ENCODE data around the gene RNF152. TPM values are rescaled to one million over a fixed set of nuclear protein-coding genes. Genes with fewer than 3 reads are reported as not detected.

The RNF152 gene
- total and polyA plus RNA-seq, 2 of the 4 experiments (the other 2 are of a cell fraction), result 7.5 to 18.5 TPM

- peaks cover 7% of the 10 kb centered on the region for H3K36me3 ChIP-seq (ENCODE audit: control insufficient read depth, insufficient read depth, low read length)
- H4K8ac ChIP-seq (ENCODE audit: low read depth in 2 of 2, low read length in 2 of 2), result peak overlapping the region in 1 of 2 experiments; percentile 67; a peak in 1 of 4 replicates
- DNase-seq, result peak; percentile 64
- peaks cover 7% of the 10 kb centered on the region for H3K4me1 ChIP-seq (ENCODE audit: control insufficient read depth, insufficient read depth, low read length)
- H3K14ac ChIP-seq (replicated peaks; ENCODE audit: low read depth, low read length), result peak overlapping the region; percentile 88
- peak overlapping the region; percentile 87 for H3K9ac ChIP-seq (ENCODE audit: low read depth, low read length)
- BruUV-seq (replicated peaks), result no TSS peak
- no peak overlapping the region for H2AK5ac ChIP-seq (ENCODE audit: low read depth, low read length)
- no peak overlapping the region; the same call in 1 of the 2 replicates for H3K18ac ChIP-seq (ENCODE audit: low read depth, low read length)
- H2BK120ac ChIP-seq (ENCODE audit: low read depth, low read length), result peak overlapping the region; percentile 30; the same call in 1 of the 2 replicates
- no peaks in the 10 kb centered on the region for H3K9me3 ChIP-seq (ENCODE audit: control insufficient read depth, insufficient read depth, low read length)
- peak overlapping the region; percentile 95 for H3K4me3 ChIP-seq (ENCODE audit: insufficient read depth, low read depth, low read length)
- H3K23ac ChIP-seq (ENCODE audit: low read depth, low read length), result no peak overlapping the region
- peak overlapping the region; percentile 58; the same call in 1 of the 2 replicates for H4K91ac ChIP-seq (ENCODE audit: insufficient read depth, low read depth, low read length)
- POLR2A ChIA-PET (ENCODE audit: unreplicated experiment), result interaction anchor here (0.5 to 0.6 kb wide), 2 partner anchors 257 to 383 kb away, joined by 3 to 8 read pairs; no protein-coding TSS in a partner anchor
- peak overlapping the region; percentile 77 for H2BK5ac ChIP-seq (ENCODE audit: low read depth, low read length, poor library complexity, severe bottlenecking)
- H3K9me1 ChIP-seq (ENCODE audit: insufficient read depth, low read length), result no peaks in the 10 kb centered on the region; the same call in 1 of the 2 replicates
- in situ Hi-C loops (cut with MboI; ENCODE audit: low sequenced_read_pairs), result loop anchor here (10.0 kb wide), 1 partner anchor 319 kb away; no protein-coding TSS in a partner anchor
- TF ChIP-seq, protein P1, sequence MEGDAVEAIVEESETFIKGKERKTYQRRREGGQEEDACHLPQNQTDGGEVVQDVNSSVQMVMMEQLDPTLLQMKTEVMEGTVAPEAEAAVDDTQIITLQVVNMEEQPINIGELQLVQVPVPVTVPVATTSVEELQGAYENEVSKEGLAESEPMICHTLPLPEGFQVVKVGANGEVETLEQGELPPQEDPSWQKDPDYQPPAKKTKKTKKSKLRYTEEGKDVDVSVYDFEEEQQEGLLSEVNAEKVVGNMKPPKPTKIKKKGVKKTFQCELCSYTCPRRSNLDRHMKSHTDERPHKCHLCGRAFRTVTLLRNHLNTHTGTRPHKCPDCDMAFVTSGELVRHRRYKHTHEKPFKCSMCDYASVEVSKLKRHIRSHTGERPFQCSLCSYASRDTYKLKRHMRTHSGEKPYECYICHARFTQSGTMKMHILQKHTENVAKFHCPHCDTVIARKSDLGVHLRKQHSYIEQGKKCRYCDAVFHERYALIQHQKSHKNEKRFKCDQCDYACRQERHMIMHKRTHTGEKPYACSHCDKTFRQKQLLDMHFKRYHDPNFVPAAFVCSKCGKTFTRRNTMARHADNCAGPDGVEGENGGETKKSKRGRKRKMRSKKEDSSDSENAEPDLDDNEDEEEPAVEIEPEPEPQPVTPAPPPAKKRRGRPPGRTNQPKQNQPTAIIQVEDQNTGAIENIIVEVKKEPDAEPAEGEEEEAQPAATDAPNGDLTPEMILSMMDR (conservative IDR thresholded peaks at IDR 0.05; ENCODE audit: low read depth, low read length), result peak; percentile 54
- peak; percentile 76 for TF ChIP-seq POLR2A (IDR thresholded peaks at IDR 0.05; ENCODE audit: low read depth, low read length)
- TF ChIP-seq RAD21 (IDR thresholded peaks at IDR 0.05; ENCODE audit: low read length), result peak; percentile 60
- no peak for TF ChIP-seq CHD1 (IDR thresholded peaks at IDR 0.05; ENCODE audit: low read depth, low read length)
- TF ChIP-seq MAZ (IDR thresholded peaks at IDR 0.05; ENCODE audit: borderline replicate concordance, low read depth, low read length), result peak; percentile 88; the same call in 1 of the 2 replicates
- TF ChIP-seq SMC3 (IDR thresholded peaks at IDR 0.05; ENCODE audit: low read depth, low read length), result peak; percentile 47
- peak overlapping the region; percentile 71 for H2AK9ac ChIP-seq (replicated peaks; ENCODE audit: low read depth, low read length, poor library complexity)
- WGBS, 2 experiments (ENCODE audit: extremely low coverage in 2 of 2, insufficient read length in 1 of 2), result 2% methylated on average over 24 of the region's 95 CpGs; no CpG with 5 or more reads in 1 of the 2 experiments
- peak overlapping the region; percentile 74 for H3K27ac ChIP-seq (ENCODE audit: insufficient read depth, low read length)
- CTCF ChIA-PET, result interaction anchor here (0.6 to 1.3 kb wide), 6 partner anchors 36 to 312 kb away, joined by 3 to 4 read pairs (median 3); no protein-coding TSS in a partner anchor
- H2BK20ac ChIP-seq (ENCODE audit: low read depth, low read length), result no peak overlapping the region
- no peak overlapping the region for H2BK15ac ChIP-seq (ENCODE audit: low read depth, low read length)
- peak overlapping the region; percentile 99 for H2AFZ ChIP-seq (replicated peaks; ENCODE audit: low read length, poor library complexity)
- H3K27me3 ChIP-seq (ENCODE audit: control insufficient read depth, insufficient read depth, low read length), result no peaks in the 10 kb centered on the region
- H3K4ac ChIP-seq (ENCODE audit: low read depth, low read length), result peak overlapping the region; percentile 70
- ATAC-seq (ENCODE audit: low read depth), result peak; percentile 93
- no peak overlapping the region for H3K56ac ChIP-seq (ENCODE audit: extremely low read depth, insufficient read depth, low read length)
- dilution Hi-C loops (cut with HindIII; ENCODE audit: low sequenced_read_pairs, unreplicated experiment), result no loop called here
- peaks cover 5 to 35% of the 10 kb centered on the region in 2 experiments; a peak in 3 of 4 replicates for H3K79me1 ChIP-seq (ENCODE audit: low read depth in 1 of 2, low read length in 2 of 2)
- peak overlapping the region; percentile 89 for H3K4me2 ChIP-seq (ENCODE audit: low read depth, low read length)
- H4K5ac ChIP-seq (ENCODE audit: low read depth, low read length), result 0 out of 2 replicates have a peak overlapping the region, but pooled peaks have one; percentile 52
- H4K20me1 ChIP-seq (ENCODE audit: insufficient read depth, low read length), result peaks cover 3% of the 10 kb centered on the region
- intact Hi-C loops (cut with micrococcal nuclease), result loop anchor here (1.0 to 5.0 kb wide), 4 partner anchors 237 to 343 kb away; no protein-coding TSS in a partner anchor
Measured at GRCh38 chr18:61893971-61894750, 1.4 kb upstream of the RNF152 start.

Data from IMR-90 (cell line).